Effector memory CD4-positive, alpha-beta T cell (primary cell): ENCODE results near the gene PCDHB7.
A peak's percentile ranks its signal among the peaks of the same experiment; 100 is the strongest.
"Not testable (repeated sequence)": the region's sequence is repeated elsewhere in the genome, so short reads cannot be mapped to it uniquely, and the experiment has no call there.

Experiments
- DNase-seq, 3 donors: peaks; one replicate each; pipeline ENCODE4 v3.0.0-alpha.2; 2020
- H3K27ac ChIP-seq: 2 replicates; pipeline ENCODE4 v1.7.0; 2013; ENCODE audit warnings: mild to moderate bottlenecking, low read length, moderate library complexity; ENCODE audit not compliant: insufficient read depth, poor library complexity, severe bottlenecking
- H3K27me3 ChIP-seq: replicated peaks from 2 replicates; pipeline ENCODE4 v1.7.0; 2013; ENCODE audit warnings: mild to moderate bottlenecking, low read length; ENCODE audit not compliant: insufficient read depth, control insufficient read depth, poor library complexity, severe bottlenecking
- H3K36me3 ChIP-seq: 2 replicates; pipeline ENCODE4 v1.7.0; 2013; ENCODE audit warnings: mild to moderate bottlenecking, low read length, moderate library complexity; ENCODE audit not compliant: control insufficient read depth, insufficient read depth
- H3K4me1 ChIP-seq: 2 replicates; pipeline ENCODE4 v1.7.0; 2013; ENCODE audit warnings: low read length, mild to moderate bottlenecking; ENCODE audit not compliant: control insufficient read depth, insufficient read depth, poor library complexity, severe bottlenecking
- H3K4me3 ChIP-seq: 2 replicates; pipeline ENCODE4 v1.7.0; 2013; ENCODE audit warnings: low read length, low read depth, mild to moderate bottlenecking; ENCODE audit not compliant: insufficient read depth, poor library complexity, severe bottlenecking
- H3K9me3 ChIP-seq: 2 replicates; pipeline ENCODE4 v1.7.0; 2013; ENCODE audit warnings: mild to moderate bottlenecking, low read length, moderate library complexity; ENCODE audit not compliant: control insufficient read depth

Gene PCDHB7

DNA sequence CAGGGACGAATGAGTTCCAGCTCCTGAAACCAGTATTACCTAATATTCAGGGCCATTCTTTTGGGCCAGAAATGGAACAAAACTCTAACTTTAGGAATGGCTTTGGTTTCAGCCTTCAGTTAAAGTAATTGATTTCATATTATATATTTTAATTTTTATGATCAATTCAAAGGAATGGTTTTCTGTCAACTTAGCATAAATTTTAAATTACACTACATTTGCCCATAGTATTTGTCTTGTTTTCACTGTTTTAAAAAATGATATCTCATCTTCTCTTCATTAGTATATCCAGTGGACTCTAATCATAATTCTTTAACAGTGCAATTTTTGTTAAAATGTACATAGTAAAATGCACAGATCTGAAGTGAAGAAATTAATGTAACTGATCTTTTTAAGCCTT is 7.9 kb downstream of the PCDHB7 start:
- no peak overlapping the region for H3K27ac ChIP-seq
- DNase-seq, result no peak
- peaks cover 14% of the 10 kb centered on the region for H3K27me3 ChIP-seq
- H3K9me3 ChIP-seq, result no peaks in the 10 kb centered on the region
- H3K36me3 ChIP-seq, result no peaks in the 10 kb centered on the region
- no peak overlapping the region for H3K4me3 ChIP-seq
- H3K4me1 ChIP-seq, result no peaks in the 10 kb centered on the region

GRCh38 chr5:141182248-141182647 is 9.8 kb downstream of the PCDHB7 start, which contains the start of gene PCDHB16:
Gene PCDHB16, plus strand, starts transcription at chr5:141182387. Its CDS starts 173 bp downstream, at chr5:141182560.
- Histone ChIP-seq H3K9me3 (no peaks in the 10 kb centered on the region), H3K36me3 (no peaks in the 10 kb centered on the region), H3K4me1 (no peaks in the 10 kb centered on the region), H3K4me3 (no peak within 1 kb of the TSS), H3K27ac (no peak within 1 kb of the TSS), H3K27me3 (peaks cover 5% of the 10 kb centered on the region)
- no peak for DNase-seq

DNA sequence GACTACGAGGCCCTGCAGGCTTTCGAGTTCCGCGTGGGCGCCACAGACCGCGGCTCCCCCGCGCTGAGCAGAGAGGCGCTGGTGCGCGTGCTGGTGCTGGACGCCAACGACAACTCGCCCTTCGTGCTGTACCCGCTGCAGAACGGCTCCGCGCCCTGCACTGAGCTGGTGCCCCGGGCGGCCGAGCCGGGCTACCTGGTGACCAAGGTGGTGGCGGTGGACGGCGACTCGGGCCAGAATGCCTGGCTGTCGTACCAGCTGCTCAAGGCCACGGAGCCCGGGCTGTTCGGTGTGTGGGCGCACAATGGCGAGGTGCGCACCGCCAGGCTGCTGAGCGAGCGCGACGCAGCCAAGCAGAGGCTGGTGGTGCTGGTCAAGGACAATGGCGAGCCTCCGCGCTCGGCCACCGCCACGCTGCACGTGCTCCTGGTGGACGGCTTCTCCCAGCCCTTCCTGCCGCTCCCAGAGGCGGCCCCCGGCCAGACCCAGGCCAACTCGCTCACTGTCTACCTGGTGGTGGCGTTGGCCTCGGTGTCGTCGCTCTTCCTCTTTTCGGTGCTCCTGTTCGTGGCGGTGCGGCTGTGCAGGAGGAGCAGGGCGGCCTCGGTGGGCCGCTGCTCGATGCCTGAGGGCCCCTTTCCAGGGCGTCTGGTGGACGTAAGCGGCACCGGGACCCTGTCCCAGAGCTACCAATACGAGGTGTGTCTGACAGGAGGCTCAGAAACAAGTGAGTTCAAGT is 11.8 kb downstream of the PCDHB7 start:
- H3K4me1 ChIP-seq, H3K27ac ChIP-seq, H3K27me3 ChIP-seq, DNase-seq, H3K36me3 ChIP-seq, H3K4me3 ChIP-seq, H3K9me3 ChIP-seq: not testable (repeated sequence)

DNA sequence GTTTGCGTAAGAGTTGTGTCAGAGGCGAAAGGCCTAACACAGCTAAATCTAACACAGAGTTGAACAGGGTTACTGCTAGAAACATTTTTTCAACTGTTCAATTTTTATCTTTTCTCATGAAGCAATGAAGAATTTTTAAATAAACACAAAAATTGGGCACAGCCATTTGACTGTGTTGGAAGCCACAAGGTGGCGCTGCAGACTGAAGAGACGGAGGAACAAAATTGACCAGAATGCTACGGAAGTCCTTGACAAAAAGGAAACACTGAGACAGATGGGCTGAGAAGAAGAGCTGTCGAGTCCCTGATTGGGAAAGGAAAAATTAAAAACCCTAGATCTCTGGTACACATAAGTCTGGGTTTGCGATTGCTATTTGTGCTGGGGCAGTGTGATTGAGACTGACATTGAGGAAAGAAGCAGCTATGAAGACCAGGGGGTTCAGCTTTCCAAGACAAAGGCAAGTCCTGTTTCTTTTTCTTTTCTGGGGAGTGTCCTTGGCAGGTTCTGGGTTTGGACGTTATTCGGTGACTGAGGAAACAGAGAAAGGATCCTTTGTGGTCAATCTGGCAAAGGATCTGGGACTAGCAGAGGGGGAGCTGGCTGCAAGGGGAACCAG is 14.6 kb downstream of the PCDHB7 start, which contains the start of gene PCDHB9:
Gene PCDHB9, plus strand, starts transcription at position 265 of the 616 bp plus-strand sequence. Its CDS starts 158 bp downstream, at position 423.
- H3K27me3 ChIP-seq, result peaks cover under 1% of the 10 kb centered on the region
- no peaks in the 10 kb centered on the region for H3K9me3 ChIP-seq
- no peaks in the 10 kb centered on the region for H3K4me1 ChIP-seq
- DNase-seq, result peak in 1 of 3 donors; percentile 27
- H3K27ac ChIP-seq, result no peak within 1 kb of the TSS
- no peak within 1 kb of the TSS for H3K4me3 ChIP-seq
- no peaks in the 10 kb centered on the region for H3K36me3 ChIP-seq

GRCh38 chr5:141188682-141189081 is 16.2 kb downstream of the PCDHB7 start:
- not testable (repeated sequence) for H3K9me3 ChIP-seq, H3K27me3 ChIP-seq, H3K27ac ChIP-seq, DNase-seq, H3K36me3 ChIP-seq, H3K4me1 ChIP-seq, H3K4me3 ChIP-seq

DNA sequence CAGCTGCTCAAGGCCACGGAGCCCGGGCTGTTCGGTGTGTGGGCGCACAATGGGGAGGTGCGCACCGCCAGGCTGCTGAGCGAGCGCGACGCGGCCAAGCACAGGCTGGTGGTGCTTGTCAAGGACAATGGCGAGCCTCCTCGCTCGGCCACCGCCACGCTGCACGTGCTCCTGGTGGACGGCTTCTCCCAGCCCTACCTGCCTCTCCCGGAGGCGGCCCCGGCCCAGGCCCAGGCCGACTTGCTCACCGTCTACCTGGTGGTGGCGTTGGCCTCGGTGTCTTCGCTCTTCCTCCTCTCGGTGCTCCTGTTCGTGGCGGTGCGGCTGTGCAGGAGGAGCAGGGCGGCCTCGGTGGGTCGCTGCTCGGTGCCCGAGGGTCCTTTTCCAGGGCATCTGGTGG is 16.7 kb downstream of the PCDHB7 start:
- H3K4me1 ChIP-seq, H3K9me3 ChIP-seq, H3K27me3 ChIP-seq, H3K27ac ChIP-seq, H3K36me3 ChIP-seq, DNase-seq, H3K4me3 ChIP-seq: not testable (repeated sequence)

DNA sequence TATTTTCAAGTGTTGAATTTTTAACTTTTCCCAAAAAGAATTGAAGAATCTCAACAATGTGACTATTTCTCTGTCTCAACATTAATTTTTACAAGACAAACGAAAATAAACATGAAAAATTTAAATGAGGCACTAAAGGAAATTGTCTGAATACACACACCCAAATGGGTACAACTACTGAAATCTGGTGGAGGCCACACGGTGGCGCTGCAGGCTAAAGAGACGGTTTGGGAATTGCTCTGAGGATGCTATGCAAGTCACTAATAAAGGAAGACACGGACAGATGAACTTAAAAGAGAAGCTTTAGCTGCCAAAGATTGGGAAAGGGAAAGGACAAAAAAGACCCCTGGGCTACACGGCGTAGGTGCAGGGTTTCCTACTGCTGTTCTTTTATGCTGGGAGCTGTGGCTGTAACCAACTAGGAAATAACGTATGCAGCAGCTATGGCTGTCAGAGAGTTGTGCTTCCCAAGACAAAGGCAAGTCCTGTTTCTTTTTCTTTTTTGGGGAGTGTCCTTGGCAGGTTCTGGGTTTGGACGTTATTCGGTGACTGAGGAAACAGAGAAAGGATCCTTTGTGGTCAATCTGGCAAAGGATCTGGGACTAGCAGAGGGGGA is 19.8 kb downstream of the PCDHB7 start, which contains the start of gene PCDHB10:
Gene PCDHB10, plus strand, starts transcription at position 244 of the 616 bp plus-strand sequence. Its CDS starts 200 bp downstream, at position 444.
- peak in 1 of 3 donors; percentile 8 for DNase-seq
- Histone ChIP-seq H3K9me3 (no peaks in the 10 kb centered on the region), H3K27ac (no peak within 1 kb of the TSS), H3K4me1 (no peaks in the 10 kb centered on the region), H3K36me3 (no peaks in the 10 kb centered on the region), H3K4me3 (no peak within 1 kb of the TSS), H3K27me3 (peaks cover 4% of the 10 kb centered on the region)

DNA sequence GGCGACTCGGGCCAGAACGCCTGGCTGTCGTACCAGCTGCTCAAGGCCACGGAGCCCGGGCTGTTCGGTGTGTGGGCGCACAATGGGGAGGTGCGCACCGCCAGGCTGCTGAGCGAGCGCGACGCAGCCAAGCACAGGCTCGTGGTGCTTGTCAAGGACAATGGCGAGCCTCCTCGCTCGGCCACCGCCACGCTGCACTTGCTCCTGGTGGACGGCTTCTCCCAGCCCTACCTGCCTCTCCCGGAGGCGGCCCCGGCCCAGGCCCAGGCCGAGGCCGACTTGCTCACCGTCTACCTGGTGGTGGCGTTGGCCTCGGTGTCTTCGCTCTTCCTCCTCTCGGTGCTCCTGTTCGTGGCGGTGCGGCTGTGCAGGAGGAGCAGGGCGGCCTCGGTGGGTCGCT is 21.9 kb downstream of the PCDHB7 start:
- H3K27ac ChIP-seq, DNase-seq, H3K4me1 ChIP-seq, H3K27me3 ChIP-seq, H3K9me3 ChIP-seq, H3K36me3 ChIP-seq, H3K4me3 ChIP-seq: not testable (repeated sequence)

DNA sequence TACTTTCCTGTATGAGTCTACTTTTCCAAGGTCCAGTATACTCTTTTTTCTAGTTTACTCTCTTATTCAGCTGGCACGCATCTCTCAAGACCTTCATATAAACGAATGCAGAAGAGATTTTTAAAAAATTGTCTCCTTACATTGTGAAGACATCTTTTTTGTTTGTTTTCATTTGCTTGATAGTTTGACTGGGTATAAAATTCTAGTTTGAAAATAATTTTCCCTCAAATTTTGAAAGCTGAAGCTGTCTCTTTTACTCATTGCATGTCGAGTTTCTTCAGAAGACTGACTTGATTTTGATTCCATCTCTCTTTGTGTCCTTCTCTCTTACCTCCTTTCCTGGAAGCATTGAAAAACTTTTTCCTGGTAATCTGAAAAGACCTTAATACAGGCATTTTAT is 23.9 kb downstream of the PCDHB7 start:
- Histone ChIP-seq H3K27ac (no peak overlapping the region), H3K36me3 (no peaks in the 10 kb centered on the region), H3K9me3 (no peaks in the 10 kb centered on the region), H3K4me3 (no peak overlapping the region), H3K4me1 (no peaks in the 10 kb centered on the region), H3K27me3 (peaks cover 4% of the 10 kb centered on the region)
- DNase-seq, result no peak
